HS-5 (cell line): ENCODE measurements around the gene KREMEN1.
A peak's percentile ranks its signal among the peaks of the same experiment; 100 is the strongest.
"Not testable (repeated sequence)": the region's sequence is repeated elsewhere in the genome, so short reads cannot be mapped to it uniquely, and the experiment has no call there.

Experiments
- DNase-seq: peaks from one replicate; pipeline ENCODE4 v3.0.0-alpha.2; 2012; ENCODE audit warnings: low read depth

KREMEN1 gene

GRCh38 chr22:29079218-29079901, 6.5 kb downstream of the KREMEN1 start:
- DNase-seq: no peak

GRCh38 chr22:29080106-29080975, 7.5 kb downstream of the KREMEN1 start:
- DNase-seq: no peak

GRCh38 chr22:29081517-29082236, 8.8 kb downstream of the KREMEN1 start:
- DNase-seq: no peak

GRCh38 chr22:29082826-29083545, 10.2 kb downstream of the KREMEN1 start:
- DNase-seq: no peak

- not testable (repeated sequence) for DNase-seq
Observed at GRCh38 chr22:29083576-29083932, 10.7 kb downstream of the KREMEN1 start.

GRCh38 chr22:29083933-29084591, 11.2 kb downstream of the KREMEN1 start:
- peak; percentile 53 for DNase-seq

- no peak for DNase-seq
Observed at GRCh38 chr22:29087012-29087411, 14.2 kb downstream of the KREMEN1 start.

- DNase-seq: no peak
Observed at GRCh38 chr22:29088809-29089208, 16.0 kb downstream of the KREMEN1 start.

GRCh38 chr22:29089507-29089906, 16.7 kb downstream of the KREMEN1 start:
- no peak for DNase-seq

GRCh38 chr22:29090039-29090438, 17.2 kb downstream of the KREMEN1 start:
- no peak for DNase-seq

- no peak for DNase-seq
Observed at GRCh38 chr22:29092243-29092642, 19.4 kb downstream of the KREMEN1 start.

- DNase-seq: no peak
Observed at GRCh38 chr22:29093030-29093429, 20.2 kb downstream of the KREMEN1 start.

- DNase-seq: peak; percentile 81
Observed at GRCh38 chr22:29093501-29094300, 20.9 kb downstream of the KREMEN1 start.

- DNase-seq: no peak
Observed at GRCh38 chr22:29095459-29095858, 22.6 kb downstream of the KREMEN1 start.

GRCh38 chr22:29096736-29097669, 24.2 kb downstream of the KREMEN1 start:
- DNase-seq: no peak

GRCh38 chr22:29098296-29098695, 25.5 kb downstream of the KREMEN1 start:
- no peak for DNase-seq

GRCh38 chr22:29102300-29102699, 29.5 kb downstream of the KREMEN1 start:
- DNase-seq: no peak

- DNase-seq: no peak
Observed at GRCh38 chr22:29103121-29103520, 30.3 kb downstream of the KREMEN1 start.

GRCh38 chr22:29105468-29105867, 32.6 kb downstream of the KREMEN1 start:
- DNase-seq: no peak

GRCh38 chr22:29106839-29107238, 34.0 kb downstream of the KREMEN1 start:
- DNase-seq: no peak
